GM21423 (cell line): Measurements from ENCODE around the gene MUTYH.

Source experiments
- ATAC-seq: cut with Tn5 transposase; IDR thresholded peaks from one replicate; pipeline ENCODE4 v1.9.1; 2021; ENCODE audit warnings: mild to moderate bottlenecking, moderate library complexity; ENCODE audit not compliant: unreplicated experiment

Gene MUTYH

DNA sequence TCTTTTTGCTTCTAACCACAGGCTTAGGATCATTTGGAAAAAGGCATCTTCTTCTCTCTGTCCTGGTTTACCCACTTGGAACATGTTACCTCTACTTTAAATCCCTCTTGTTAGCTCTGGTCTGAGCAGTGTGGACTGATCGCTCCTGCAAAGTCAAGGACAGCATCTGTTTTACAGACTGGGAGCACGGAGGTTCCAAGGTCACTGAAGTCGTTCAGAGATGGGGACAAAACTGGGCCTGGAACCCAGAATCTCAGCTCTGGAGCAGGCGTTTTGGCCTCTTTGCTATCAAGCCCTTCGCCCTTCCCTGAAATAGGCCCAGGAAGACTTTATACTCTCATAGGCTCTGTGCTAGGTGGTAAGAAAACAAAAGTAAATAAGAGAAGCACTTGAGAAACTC, 11.3 kb upstream of the MUTYH start:
- ATAC-seq, result no peak

DNA sequence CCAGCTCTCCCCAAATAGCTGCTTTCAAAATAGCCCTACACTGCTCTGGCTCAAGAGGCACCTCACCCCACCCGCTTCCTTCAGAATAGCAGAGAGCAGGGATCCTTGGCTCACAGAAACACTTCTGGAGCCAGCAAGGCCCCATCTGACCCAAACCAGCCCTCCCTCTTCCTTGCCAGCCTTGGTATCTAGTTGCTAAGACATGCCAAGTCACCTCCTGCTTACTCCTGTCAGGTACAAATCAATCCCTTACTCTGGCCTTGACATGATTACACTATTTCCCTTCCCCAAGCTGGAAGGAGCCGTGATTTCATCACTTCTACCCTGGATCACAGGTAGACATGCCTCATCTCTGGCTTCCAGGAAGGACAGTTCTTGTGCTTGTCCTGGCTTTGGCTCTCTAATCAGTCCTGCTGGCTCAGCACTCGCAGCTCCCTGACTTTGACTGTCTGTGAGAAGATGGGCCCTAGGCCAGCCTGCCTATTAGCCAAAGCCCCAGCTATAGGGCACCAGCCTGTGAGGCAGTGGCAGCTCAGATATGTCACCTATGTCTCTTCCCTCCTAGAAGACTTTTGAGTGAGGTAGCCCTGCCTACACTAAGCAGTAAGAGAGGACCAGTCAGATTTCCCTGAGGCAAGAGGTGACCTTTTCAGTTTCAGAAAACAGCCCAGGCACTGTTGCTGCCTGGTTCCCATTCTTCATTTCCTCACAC, 8.9 kb upstream of the MUTYH start:
- ATAC-seq, result no peak

DNA sequence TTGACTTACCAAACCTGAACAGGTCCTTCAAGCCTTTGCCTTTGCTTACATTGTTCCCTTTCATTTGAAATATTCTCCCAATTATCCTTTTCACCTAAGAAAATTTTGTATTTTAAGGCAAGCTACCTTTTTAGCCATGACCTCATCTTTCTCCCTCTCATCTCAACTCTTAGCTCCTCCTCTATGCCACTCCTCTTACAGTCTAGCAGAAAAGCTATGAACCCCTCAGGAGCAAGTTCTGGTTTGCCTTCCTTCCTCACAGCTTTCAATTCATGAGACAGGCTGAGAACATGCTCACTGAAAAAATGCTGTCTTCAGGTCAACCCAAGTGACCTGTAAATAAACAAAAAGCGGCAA, 8.3 kb upstream of the MUTYH start:
- no peak for ATAC-seq

DNA sequence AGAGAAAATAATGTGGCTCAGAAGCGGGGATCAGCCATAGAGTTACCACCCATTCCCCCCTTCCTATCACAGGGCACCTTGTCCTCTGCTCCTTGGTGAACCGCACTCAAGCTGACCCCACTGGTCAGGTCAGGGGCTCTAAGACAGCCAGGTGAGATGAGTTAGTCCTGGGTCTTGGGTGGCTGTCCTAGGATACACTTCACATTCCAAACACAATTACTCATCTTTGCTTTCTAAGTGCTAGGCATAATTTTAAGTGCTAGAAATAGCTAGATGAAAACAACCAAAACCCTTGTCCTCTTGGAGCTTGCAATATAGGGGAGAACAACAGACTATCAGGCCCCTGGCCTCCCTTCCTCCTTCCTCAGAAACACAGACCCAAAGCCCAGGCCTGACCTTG, 7.8 kb upstream of the MUTYH start:
- ATAC-seq, result no peak

DNA sequence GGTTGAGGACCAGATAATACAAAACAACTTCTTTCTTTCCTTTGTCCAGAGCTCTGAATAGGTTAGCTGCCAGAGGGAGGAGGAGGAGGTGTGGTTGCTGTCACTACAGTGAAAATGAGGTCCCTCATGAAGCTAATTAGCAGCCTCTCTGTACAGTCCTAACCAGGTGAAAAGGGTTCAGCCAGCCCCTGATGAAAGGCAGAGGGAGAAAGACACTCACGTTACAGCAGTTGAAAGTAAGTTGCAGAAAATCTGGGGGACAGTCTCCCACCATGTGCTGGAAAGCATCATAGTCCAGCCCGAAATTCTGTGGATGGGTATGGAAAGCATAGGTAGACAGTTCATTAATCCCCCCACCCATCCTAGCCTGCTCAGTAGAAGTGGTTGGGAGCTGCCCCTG, 6.2 kb upstream of the MUTYH start:
- no peak for ATAC-seq

DNA sequence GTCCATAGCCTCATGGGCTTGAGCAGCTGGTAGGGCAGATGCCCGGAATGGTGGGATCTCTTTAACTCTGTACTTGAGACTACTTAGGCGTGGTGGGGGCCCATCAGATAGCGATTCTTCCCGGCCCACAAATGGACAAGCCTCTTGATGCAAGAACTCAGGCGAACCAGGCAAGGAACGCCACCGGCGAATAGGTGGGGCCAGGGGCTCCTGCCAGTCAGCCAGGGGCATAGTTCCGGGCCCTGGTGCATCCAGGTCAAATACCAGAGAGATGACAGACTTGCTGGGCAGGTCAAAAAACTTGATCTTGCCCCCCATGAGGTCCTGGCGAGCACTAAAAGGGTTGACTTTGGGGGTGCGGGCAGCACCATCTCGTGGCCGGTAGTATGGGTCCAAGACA, 4.8 kb upstream of the MUTYH start:
- ATAC-seq, result no peak

DNA sequence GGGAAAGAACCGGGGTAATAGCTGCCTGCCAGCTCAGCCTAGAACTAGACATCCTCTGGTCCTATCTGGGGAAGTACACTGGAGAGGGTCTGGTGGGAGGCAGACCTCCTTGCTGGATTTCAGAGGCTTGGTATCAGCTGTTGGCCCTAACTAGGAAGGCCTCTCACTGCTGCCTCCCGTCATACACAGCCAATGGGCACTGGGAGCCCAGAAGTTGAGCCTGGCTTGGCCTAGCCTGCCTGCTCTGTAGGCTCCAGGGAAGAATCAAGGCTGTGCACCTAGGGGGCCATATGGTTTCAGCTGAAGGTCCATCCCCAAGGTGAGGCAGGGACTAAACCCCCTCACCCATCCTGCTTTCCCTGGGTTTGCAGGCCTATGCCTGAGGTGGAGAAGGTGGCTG, 4.3 kb upstream of the MUTYH start:
- no peak for ATAC-seq

DNA sequence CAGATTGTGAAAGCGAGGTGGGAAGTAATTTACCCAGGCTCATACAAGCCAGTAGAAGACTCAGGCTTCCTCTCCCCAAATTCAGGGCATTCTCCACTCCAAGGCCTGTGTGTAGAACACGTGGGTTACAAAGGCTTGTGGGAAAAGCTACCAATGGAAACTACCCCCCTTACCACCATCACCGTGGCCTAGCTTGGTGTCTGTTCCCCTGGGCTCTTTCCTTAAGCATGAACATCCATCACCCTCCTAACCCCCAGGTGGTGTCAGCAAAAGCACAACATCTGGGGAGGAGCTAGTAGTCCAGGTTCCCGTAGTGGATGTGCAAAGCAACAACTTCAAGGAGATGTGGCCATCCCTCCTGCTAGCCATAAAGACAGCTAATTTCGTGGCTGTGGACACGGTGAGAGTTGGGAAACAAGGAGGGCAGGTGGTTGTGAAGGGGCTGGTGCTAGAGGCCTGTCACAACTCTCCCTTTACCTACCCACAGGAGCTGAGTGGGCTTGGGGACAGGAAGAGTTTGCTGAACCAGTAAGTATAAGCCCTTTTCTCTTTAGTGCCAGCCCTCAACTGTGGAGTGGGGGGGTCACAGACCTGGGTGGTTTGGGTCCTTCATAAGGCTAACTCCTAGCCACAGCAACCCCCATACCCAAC, 701 bp upstream of the MUTYH start:
- no peak for ATAC-seq

DNA sequence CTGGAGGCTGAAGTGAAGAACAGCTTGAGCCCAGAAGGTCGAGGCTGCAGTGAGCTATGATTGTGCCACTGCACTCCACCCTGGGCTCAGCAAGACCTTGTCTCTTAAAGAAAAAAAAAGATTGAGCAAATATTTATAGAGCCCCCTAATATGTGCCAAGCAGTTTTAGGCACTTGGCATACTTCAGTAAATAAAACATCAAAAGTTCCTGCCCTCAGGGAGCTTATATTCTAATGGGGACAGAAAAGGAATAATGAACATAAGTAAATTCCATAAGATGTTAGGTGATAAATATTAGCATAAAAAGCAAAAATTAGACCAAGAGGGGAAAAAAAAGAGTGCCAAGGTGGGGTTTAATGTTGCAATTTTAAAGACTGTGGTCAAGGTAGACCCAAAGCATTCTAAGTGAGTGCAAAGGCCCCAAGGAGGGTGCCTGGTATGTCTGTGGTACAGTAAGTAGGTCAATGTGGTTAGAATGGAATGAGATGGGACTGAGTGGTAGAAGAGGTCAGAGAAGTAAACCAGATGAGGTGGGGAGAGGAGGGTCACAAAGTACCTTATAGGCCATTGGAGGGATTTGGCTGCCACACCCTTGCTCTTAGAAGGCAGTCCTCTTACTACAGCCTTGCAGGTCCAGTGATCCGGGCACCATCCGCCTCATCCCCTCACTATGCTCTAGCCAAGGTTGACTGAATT, 2.5 kb downstream of the MUTYH start:
- no peak for ATAC-seq

DNA sequence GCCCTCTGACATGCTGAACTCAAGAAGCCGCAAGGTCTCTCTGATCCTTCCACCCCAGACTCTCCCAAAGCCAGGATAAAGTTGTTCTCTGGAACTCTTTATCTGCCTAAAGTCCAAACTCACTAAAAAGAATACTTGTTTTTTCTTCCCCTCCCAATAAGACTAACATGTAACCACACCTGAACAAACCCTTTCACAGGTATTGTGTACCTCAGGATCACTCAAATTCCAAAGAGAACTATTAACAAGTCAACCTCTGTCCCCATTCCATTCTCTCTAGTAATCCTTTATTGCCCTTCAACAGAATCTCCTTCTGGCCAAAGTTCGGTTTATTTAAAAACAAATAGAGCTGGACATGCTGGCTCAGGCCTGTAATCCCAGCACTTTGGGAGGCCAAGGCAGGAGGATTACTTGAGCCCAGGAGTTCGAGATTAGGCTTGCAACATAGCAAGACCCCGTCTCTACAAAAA, 4.3 kb downstream of the MUTYH start:
- no peak for ATAC-seq

DNA sequence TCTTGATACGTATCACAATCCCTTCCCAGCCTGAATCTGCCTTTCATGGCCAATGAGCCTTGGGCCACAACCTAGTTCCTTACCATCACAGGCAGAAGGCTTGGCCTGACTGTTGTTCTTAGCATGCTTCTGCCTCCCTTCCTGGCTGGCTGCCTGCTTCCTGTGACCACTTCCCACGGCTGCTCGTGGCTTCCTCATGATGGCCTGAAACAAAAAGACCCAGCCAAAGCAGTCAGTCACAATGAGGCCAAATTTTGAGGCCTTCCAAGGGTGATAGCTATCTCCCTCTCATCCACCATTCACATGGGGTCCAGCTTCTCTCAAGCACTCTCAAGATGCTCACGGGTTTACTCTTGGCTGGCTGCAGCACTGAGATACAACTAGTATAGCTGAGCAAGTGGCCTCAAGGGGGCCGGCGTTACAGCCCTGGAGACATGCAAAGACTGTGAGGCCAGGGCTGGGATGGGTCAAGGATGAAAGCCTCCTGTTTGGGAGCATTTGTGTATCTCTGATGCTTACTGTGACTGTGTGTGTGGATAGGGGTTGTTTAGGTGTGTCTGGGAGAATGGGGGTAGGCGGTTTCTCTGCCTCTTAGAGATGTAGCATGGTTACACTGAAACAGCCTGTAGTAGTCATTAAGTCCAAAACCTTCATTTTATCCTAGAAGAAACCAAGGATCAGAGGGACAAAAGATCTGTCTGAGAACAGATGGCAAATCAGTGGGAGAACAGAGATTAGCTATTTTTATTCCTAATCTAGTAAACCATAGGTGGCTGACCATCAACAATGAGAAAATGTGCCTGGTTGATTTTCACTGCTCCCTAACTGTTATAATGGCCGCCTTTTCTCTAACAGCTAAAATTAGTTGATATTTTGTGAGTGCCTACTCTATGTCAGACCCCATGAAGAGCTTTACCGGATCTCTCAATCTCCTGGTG, 5.7 kb downstream of the MUTYH start:
- no peak for ATAC-seq

DNA sequence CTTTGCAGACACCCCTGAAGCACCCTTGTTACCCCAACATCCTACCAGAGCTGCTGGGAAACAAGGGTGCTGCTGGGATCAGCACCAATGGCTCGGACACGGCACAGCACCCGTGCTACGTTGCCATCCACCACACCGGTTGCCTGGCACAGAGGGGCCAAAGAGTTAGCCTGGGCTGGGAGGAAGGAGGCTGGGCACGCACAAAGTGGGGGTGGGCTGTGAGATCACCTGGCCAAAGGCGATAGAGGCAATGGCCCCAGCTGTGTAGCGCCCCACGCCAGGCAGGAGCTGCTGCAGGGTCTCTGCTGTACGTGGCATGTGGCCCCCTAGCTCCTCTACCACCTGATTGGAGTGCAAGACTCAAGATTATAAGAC, 7.9 kb downstream of the MUTYH start:
- ATAC-seq, result no peak

DNA sequence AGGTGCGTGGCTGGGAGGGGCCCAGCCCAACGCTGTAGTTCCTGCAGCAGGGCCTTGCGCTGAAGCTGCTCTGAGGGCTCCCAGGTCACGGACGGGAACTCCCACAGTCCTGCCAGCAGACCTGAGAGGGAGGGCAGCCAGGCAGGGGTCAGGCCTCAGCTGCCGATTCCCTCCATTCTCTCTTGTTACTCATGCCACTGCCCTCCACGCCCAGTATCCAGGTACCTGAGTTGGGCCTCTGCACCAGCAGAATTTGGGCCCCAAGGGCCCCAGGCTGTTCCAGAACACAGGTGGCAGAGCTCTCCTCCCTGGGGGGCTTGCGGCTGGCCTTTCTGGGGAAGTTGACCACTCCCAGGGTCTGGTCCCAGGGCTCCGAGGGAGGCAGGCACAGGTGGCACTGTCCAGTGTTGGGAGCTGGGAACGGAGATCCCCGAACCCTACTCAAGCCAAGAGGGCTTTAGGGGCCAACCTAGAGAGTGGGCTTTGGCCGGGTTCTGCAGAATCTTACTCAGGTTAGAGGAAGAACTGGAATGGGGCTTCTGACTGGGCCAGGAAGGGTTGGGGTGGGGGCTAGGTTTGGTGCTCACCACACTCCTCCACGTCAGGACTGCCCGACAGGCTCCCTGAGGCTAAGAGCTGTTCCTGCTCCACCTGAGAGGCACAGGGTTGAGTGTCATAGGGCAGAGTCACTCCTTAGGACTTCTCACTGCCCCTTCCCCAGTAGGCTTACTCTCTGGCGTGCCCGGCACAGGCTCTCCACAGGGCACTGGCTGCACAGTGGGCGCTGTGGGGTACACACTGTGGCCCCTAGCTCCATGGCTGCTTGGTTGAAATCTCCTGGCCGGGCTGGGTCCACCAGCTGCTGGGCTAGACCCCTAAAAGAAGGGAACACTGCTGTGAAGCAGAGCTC, 8.5 kb downstream of the MUTYH start:
- ATAC-seq, result no peak

DNA sequence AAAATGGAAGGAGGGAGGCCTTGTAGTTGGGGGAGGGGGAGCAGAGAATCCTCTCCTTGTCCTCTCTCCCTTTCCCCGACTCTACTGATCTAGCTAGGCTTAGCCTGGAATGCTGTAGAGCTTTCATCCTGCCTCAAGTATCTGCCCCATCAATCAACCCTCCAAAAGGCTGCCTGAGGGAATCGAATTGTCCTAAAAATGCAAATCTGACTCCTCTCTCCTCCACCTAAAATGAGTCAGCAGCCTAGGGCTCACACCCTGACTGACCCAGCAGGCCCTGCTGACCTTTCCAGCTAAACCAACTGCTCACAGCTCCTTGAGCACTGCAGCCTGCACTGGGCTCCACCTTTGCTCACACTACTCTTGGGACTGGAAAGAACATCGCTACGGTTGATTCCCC, 10.8 kb downstream of the MUTYH start:
- no peak for ATAC-seq

DNA sequence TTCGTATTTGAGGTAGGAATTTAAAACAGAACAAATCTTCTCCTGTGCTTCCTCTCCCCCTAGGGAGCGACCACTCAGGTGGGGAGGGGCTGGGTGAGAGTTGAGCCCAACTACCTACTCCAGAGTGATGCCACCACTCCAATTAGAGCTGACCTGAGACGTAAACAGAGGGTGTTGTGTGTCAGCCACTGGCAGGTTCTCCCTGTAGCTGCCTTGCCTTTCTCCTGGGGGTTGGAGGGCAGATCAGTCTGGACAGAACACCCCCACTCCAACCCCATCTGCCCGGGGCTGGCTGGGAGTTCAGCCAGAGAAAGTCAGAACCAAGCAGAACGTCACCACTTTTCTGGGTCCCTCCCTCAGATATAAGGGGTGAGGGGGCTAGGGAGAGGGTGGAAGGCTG, 11.6 kb downstream of the MUTYH start:
- no peak for ATAC-seq

DNA sequence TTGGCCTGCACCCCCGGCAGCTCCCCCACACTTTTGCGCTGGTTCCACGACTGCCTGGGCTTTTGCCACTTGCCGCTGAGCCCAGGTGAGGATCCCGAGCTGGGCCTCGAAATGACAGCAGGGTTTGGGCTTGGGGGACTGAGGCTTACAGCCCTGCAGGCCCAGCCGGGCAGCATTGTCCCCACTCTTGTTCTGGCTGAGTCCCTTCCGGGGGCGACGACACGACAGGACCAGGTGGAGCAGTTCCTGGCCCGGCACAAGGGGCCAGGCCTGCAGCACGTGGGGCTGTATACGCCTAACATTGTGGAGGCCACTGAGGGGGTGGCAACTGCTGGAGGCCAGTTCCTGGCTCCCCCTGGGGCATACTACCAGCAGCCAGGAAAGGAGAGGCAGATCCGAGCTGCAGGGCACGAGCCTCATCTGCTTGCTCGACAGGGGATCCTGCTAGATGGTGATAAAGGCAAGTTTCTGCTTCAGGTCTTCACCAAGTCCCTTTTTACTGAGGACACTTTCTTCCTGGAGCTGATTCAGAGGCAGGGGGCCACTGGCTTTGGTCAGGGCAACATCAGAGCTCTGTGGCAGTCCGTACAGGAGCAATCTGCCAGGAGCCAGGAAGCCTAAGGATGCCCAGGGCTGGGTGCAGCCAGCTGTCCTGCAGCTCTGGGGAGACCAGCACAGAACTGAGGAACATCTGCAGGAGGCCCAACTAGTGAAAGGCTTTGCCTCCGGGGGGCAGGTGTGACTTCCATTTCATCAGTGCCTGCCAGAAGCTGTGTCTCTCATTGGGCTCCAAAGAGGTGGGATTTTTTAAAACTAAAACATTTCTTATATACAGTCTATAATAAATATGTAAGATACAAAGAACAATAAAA, 12.4 kb downstream of the MUTYH start:
- no peak for ATAC-seq

DNA sequence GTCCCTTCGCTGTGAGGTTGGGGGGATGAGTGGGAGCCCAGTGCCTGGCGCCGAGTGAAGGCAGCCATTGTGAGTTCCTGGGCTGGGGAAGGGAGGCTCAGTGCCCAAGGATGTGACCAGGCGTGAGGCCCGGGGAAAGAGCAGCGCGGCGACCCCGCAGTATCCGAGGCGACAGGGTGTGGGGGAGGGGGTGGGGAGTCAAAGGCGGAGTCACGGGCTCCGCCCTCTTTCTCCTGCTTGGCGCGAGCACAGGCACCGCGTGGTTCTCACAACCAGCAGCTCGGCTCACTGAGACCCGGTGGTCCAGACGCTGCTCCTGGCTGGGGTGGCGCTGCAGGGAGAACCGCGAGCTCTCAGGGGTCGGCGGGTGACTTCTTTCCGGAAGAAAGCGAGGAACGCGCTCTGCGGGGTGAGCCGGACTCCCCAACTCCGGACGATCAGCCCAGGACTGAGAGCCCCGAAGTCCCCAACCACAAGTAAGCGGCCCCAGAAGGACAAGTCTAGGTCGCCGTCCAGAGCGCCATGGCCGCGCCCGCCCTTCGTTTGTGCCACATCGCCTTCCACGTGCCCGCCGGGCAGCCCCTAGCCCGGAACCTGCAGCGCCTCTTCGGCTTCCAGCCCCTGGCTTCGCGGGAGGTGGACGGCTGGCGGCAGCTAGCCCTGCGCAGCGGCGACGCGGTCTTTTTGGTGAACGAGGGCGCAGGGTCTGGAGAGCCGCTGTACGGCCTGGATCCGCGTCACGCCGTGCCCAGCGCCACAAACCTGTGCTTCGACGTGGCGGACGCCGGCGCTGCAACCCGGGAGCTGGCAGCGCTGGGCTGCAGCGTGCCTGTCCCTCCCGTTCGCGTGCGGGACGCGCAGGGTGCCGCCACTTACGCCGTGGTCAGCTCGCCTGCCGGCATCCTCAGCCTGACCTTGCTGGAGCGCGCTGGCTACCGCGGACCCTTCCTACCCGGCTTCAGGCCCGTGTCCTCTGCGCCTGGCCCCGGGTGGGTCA, 13.3 kb downstream of the MUTYH start, which contains the start of gene HPDL:
HPDL (plus strand) TSS at position 269 of the 997 bp plus-strand sequence; CDS start at position 523, 254 bp downstream.
- ATAC-seq, result peak; percentile 61
